Astrocyte (in vitro differentiated cells and primary cell): ENCODE measurements around the gene CHMP1A. TPM values are rescaled to one million over a fixed set of nuclear protein-coding genes. Genes with fewer than 3 reads are reported as not detected.

Experiments
- DNase-seq: peaks from one replicate; pipeline ENCODE4 v3.0.0-alpha.2; 2010; ENCODE audit warnings: low read depth
- FAIRE-seq: peaks from 2 replicates; lab custom pipeline; 2011; peaks lifted over from hg19 to GRCh38; lab: Jason Lieb, UNC
- H2AFZ ChIP-seq: 2 replicates; pipeline ENCODE4 v1.6.0; 2012; ENCODE audit warnings: low read depth, low read length, inconsistent platforms
- H3K27ac ChIP-seq: 2 replicates; pipeline ENCODE4 v1.5.1; 2011; ENCODE audit warnings: low read depth, low read length, inconsistent platforms
- H3K27me3 ChIP-seq: 2 replicates; pipeline ENCODE4 v1.6.0; 2011; ENCODE audit warnings: low read length, inconsistent platforms; ENCODE audit not compliant: insufficient read depth
- H3K36me3 ChIP-seq: 2 replicates; pipeline ENCODE4 v1.5.1; 2011; ENCODE audit warnings: low read length, inconsistent platforms; ENCODE audit not compliant: insufficient read depth
- H3K4me1 ChIP-seq: 2 replicates; pipeline ENCODE4 v1.5.1; 2011; ENCODE audit warnings: low read length, inconsistent platforms; ENCODE audit not compliant: insufficient read depth
- H3K4me2 ChIP-seq: 2 replicates; pipeline ENCODE4 v1.6.0; 2012; ENCODE audit warnings: low read length, inconsistent platforms
- H3K4me3 ChIP-seq: 2 replicates; pipeline ENCODE4 v1.5.1; 2011; ENCODE audit warnings: low read depth, mild to moderate bottlenecking, low read length, inconsistent platforms; ENCODE audit not compliant: insufficient read depth
- H3K79me2 ChIP-seq: 2 replicates; pipeline ENCODE4 v1.6.0; 2012; ENCODE audit warnings: mild to moderate bottlenecking, low read length, inconsistent platforms; ENCODE audit not compliant: insufficient read depth
- H3K9ac ChIP-seq: 2 replicates; pipeline ENCODE4 v1.6.0; 2012; ENCODE audit warnings: mild to moderate bottlenecking, low read length, inconsistent platforms
- H3K9me3 ChIP-seq: 2 replicates; pipeline ENCODE4 v1.5.1; 2012; ENCODE audit warnings: low read depth, mild to moderate bottlenecking, low read length, inconsistent platforms; ENCODE audit not compliant: insufficient read depth
- H4K20me1 ChIP-seq: 2 replicates; pipeline ENCODE4 v1.6.0; 2012; ENCODE audit warnings: low read length, inconsistent platforms; ENCODE audit not compliant: insufficient read depth
- H3K27ac Mint-ChIP-seq: one replicate; pipeline ENCODE4 v1.8.0; 2021; ENCODE audit warnings: mild to moderate bottlenecking, mixed read lengths; ENCODE audit not compliant: unreplicated experiment
- H3K27me3 Mint-ChIP-seq: one replicate; pipeline ENCODE4 v1.8.0; 2021; ENCODE audit warnings: low read depth, mixed read lengths; ENCODE audit not compliant: unreplicated experiment
- H3K36me3 Mint-ChIP-seq: one replicate; pipeline ENCODE4 v1.8.0; 2021; ENCODE audit warnings: low read depth, mixed read lengths; ENCODE audit not compliant: unreplicated experiment
- H3K4me1 Mint-ChIP-seq: one replicate; pipeline ENCODE4 v1.8.0; 2021; ENCODE audit warnings: low read depth, mixed read lengths; ENCODE audit not compliant: unreplicated experiment
- H3K4me3 Mint-ChIP-seq: one replicate; pipeline ENCODE4 v1.8.0; 2021; ENCODE audit warnings: mild to moderate bottlenecking, moderate library complexity, mixed read lengths; ENCODE audit not compliant: unreplicated experiment
- H3K9me3 Mint-ChIP-seq: one replicate; pipeline ENCODE4 v1.8.0; 2021; ENCODE audit warnings: mild to moderate bottlenecking, mixed read lengths; ENCODE audit not compliant: unreplicated experiment
- CTCF ChIP-seq: IDR thresholded peaks from 2 replicates; pipeline ENCODE4 v1.5.1; 2011; ENCODE audit warnings: low read depth, mild to moderate bottlenecking, inconsistent platforms, low read length, moderate library complexity; ENCODE audit not compliant: insufficient read depth
- EZH2 ChIP-seq: IDR thresholded peaks from 2 replicates; pipeline ENCODE4 v1.6.1; 2012; ENCODE audit warnings: mild to moderate bottlenecking, low read length, inconsistent platforms; ENCODE audit not compliant: insufficient read depth
- total RNA-seq: library from RNA; stranded (reverse); gene quantifications from 2 replicates; pipeline ENCODE4 v1.2.1, GENCODE V29; 2021

The CHMP1A gene
- total RNA-seq, 1 donor from 2014 or later, result 85.7 TPM

GRCh38 chr16:89639385-89639784 lies 18.1 kb downstream of the CHMP1A start:
- FAIRE-seq (no peak), DNase-seq (no peak)
- peaks cover 3% of the 10 kb centered on the region for H3K4me1 ChIP-seq
- H3K9ac ChIP-seq, result no peak overlapping the region
- no peaks in the 10 kb centered on the region for H3K79me2 ChIP-seq
- no peak overlapping the region for H2AFZ ChIP-seq
- H3K27ac Mint-ChIP-seq, result no peak overlapping the region
- no peak overlapping the region for H3K27ac ChIP-seq
- no peaks in the 10 kb centered on the region for H3K9me3 Mint-ChIP-seq
- no peak overlapping the region for H3K4me3 ChIP-seq
- H3K36me3 Mint-ChIP-seq, result no peaks in the 10 kb centered on the region
- H3K4me1 Mint-ChIP-seq, result peaks cover 8% of the 10 kb centered on the region
- peaks cover 11% of the 10 kb centered on the region for H3K27me3 Mint-ChIP-seq
- peaks cover 6% of the 10 kb centered on the region for H4K20me1 ChIP-seq
- H3K4me3 Mint-ChIP-seq, result no peak overlapping the region
- H3K36me3 ChIP-seq, result no peaks in the 10 kb centered on the region
- peaks cover 5% of the 10 kb centered on the region for H3K27me3 ChIP-seq
- H3K4me2 ChIP-seq, result no peak overlapping the region
- no peaks in the 10 kb centered on the region for H3K9me3 ChIP-seq
- no peak for TF ChIP-seq CTCF

- Mint-ChIP-seq H3K27ac (no peak overlapping the region), H3K4me3 (no peak overlapping the region), H3K4me1 (peaks cover 8% of the 10 kb centered on the region), H3K36me3 (no peaks in the 10 kb centered on the region), H3K9me3 (no peaks in the 10 kb centered on the region), H3K27me3 (peaks cover 18% of the 10 kb centered on the region)
- no peak for FAIRE-seq
- Histone ChIP-seq H3K79me2 (no peaks in the 10 kb centered on the region), H2AFZ (no peak overlapping the region), H3K4me1 (peaks cover 5% of the 10 kb centered on the region), H4K20me1 (peaks cover 8% of the 10 kb centered on the region), H3K27ac (no peak overlapping the region), H3K9ac (no peak overlapping the region), H3K4me3 (no peak overlapping the region), H3K4me2 (no peak overlapping the region), H3K27me3 (peaks cover 6% of the 10 kb centered on the region), H3K9me3 (no peaks in the 10 kb centered on the region), H3K36me3 (no peaks in the 10 kb centered on the region)
- TF ChIP-seq CTCF (no peak), EZH2 (no peak)
- no peak for DNase-seq
These were observed 19.1 kb downstream of the CHMP1A start for GRCh38 chr16:89638455-89638854.

GRCh38 chr16:89637379-89637778 lies 20.1 kb downstream of the CHMP1A start:
- H3K27ac ChIP-seq, result no peak overlapping the region
- peaks cover 16% of the 10 kb centered on the region for H3K4me1 ChIP-seq
- H4K20me1 ChIP-seq, result peaks cover 2% of the 10 kb centered on the region
- no peaks in the 10 kb centered on the region for H3K9me3 Mint-ChIP-seq
- H2AFZ ChIP-seq, result no peak overlapping the region
- H3K27ac Mint-ChIP-seq, result no peak overlapping the region
- H3K79me2 ChIP-seq, result no peaks in the 10 kb centered on the region
- no peak overlapping the region for H3K9ac ChIP-seq
- FAIRE-seq (no peak), DNase-seq (no peak)
- no peak for TF ChIP-seq CTCF
- TF ChIP-seq EZH2, result no peak
- H3K4me3 ChIP-seq, result no peak overlapping the region
- no peaks in the 10 kb centered on the region for H3K36me3 Mint-ChIP-seq
- H3K9me3 ChIP-seq, result no peaks in the 10 kb centered on the region
- no peak overlapping the region for H3K4me2 ChIP-seq
- H3K27me3 Mint-ChIP-seq, result peaks cover 23% of the 10 kb centered on the region
- peaks cover 8% of the 10 kb centered on the region for H3K4me1 Mint-ChIP-seq
- H3K4me3 Mint-ChIP-seq, result no peak overlapping the region
- no peaks in the 10 kb centered on the region for H3K36me3 ChIP-seq
- peaks cover 6% of the 10 kb centered on the region for H3K27me3 ChIP-seq
